T-cell (primary cell): ENCODE measurements around the gene CAMK4. TPM values are rescaled to one million over a fixed set of nuclear protein-coding genes. Genes with fewer than 3 reads are reported as not detected.
A peak's percentile ranks its signal among the peaks of the same experiment; 100 is the strongest.

ENCODE experiments used
- ATAC-seq, 4 experiments: fragments of 200-7000 bp in 3 of 4; fragments of 150-1000 bp in 1 of 4; cut with Tn5 transposase; replicated peaks in 1 of 4; 1 replicate in 3 of 4; 2 replicates in 1 of 4; pipeline ENCODE4 v1.10.0; 2021; ENCODE audit warnings: moderate library complexity in 3 of 4, mild to moderate bottlenecking in 2 of 4, moderate number of reproducible peaks in 1 of 4
- CTCF ChIA-PET, 2 donors: fragments of 300-600 bp; sonication (Branson Sonifier 250); formaldehyde crosslinking; loops; one replicate each; lab custom pipeline; 2022; ENCODE audit warnings: antibody characterized with exemption in 2 of 2; lab: Charles Lee
- POLR2A ChIA-PET, 2 donors: fragments of 300-600 bp; sonication (Branson Sonifier 250); formaldehyde crosslinking; loops; one replicate each; lab custom pipeline; 2022; ENCODE audit warnings: antibody characterized with exemption in 2 of 2; lab: Charles Lee
- DNase-seq, 35 experiments: peaks; one replicate each; pipeline versions ENCODE4 v3.0.0 to v3.0.0-alpha.2; 2013 to 2023
- H3K27ac ChIP-seq: one replicate; pipeline ENCODE4 v1.5.1; 2013; ENCODE audit warnings: low read length
- H3K27me3 ChIP-seq, 2 experiments: replicated peaks in 1 of 2; 1 replicate in 1 of 2; 2 replicates in 1 of 2; pipeline versions ENCODE4 v1.6.1 to v1.7.0; 2013; ENCODE audit warnings: low read length in 1 of 2, mixed read lengths in 1 of 2; ENCODE audit not compliant: control insufficient read depth in 2 of 2, insufficient read depth in 2 of 2; ENCODE audit errors: extremely low read depth in 1 of 2
- H3K36me3 ChIP-seq, 2 donors: 1 replicate in 1 of 2; 2 replicates in 1 of 2; pipeline versions ENCODE4 v1.6.1 to v1.7.0; 2013; ENCODE audit warnings: low read length in 1 of 2; ENCODE audit not compliant: control insufficient read depth in 2 of 2, insufficient read depth in 1 of 2; ENCODE audit errors: extremely low read depth in 1 of 2
- H3K4me1 ChIP-seq, 2 experiments: 1 replicate in 1 of 2; 2 replicates in 1 of 2; pipeline versions ENCODE4 v1.6.1 to v1.7.0; 2013; ENCODE audit warnings: low read length in 2 of 2, mixed read lengths in 1 of 2; ENCODE audit not compliant: insufficient read depth in 2 of 2, control insufficient read depth in 1 of 2; ENCODE audit errors: extremely low read depth in 1 of 2
- H3K4me3 ChIP-seq, 2 donors: 1 replicate in 1 of 2; 2 replicates in 1 of 2; pipeline versions ENCODE4 v1.5.1 to v1.7.0; 2013; ENCODE audit warnings: mild to moderate bottlenecking in 2 of 2, low read length in 1 of 2, moderate library complexity in 1 of 2; ENCODE audit not compliant: control insufficient read depth in 1 of 2; ENCODE audit errors: extremely low read depth in 1 of 2
- H3K9me3 ChIP-seq: 2 replicates; pipeline ENCODE4 v1.7.0; 2013
- H3K27ac Mint-ChIP-seq, 2 donors: one replicate each; pipeline ENCODE4 v1.8.0; 2020 to 2021; ENCODE audit warnings: mild to moderate bottlenecking in 2 of 2, mixed read lengths in 2 of 2
- H3K27me3 Mint-ChIP-seq, 2 donors: one replicate each; pipeline ENCODE4 v1.8.0; 2021 to 2022; ENCODE audit warnings: mixed read lengths in 2 of 2
- H3K36me3 Mint-ChIP-seq: one replicate; pipeline ENCODE4 v1.8.0; 2021; ENCODE audit warnings: mixed read lengths
- H3K4me1 Mint-ChIP-seq, 3 donors: one replicate each; pipeline ENCODE4 v1.8.0; 2020 to 2022; ENCODE audit warnings: mixed read lengths in 3 of 3, mild to moderate bottlenecking in 1 of 3
- H3K4me3 Mint-ChIP-seq, 3 donors: one replicate each; pipeline ENCODE4 v1.8.0; 2020 to 2022; ENCODE audit warnings: mild to moderate bottlenecking in 3 of 3, mixed read lengths in 3 of 3, moderate library complexity in 3 of 3
- H3K9me3 Mint-ChIP-seq, 3 donors: one replicate each; pipeline ENCODE4 v1.8.0; 2020 to 2022; ENCODE audit warnings: mixed read lengths in 3 of 3
- WGBS: methylation state at CpG from one replicate; pipeline ENCODE4 v1.1.5; 2013; ENCODE audit warnings: missing lambda C conversion rate; ENCODE audit not compliant: insufficient coverage; 5-methylcytosine and 5-hydroxymethylcytosine counted together
- total RNA-seq, 35 experiments: library from RNA in 6 of 35; stranded (reverse) in 6 of 35; fragments of 120-200 nt in 1 of 35; gene quantifications; one replicate each; pipeline versions ENCODE4 v1.2.1 to v1.2.4 and lab custom pipeline; 2013 to 2026

Gene CAMK4
- total RNA-seq, 5 donors from 2014 or later (not counting 1 experiment from before 2014, with no cell fraction given): 120 to 274 (median 243) TPM

- Mint-ChIP-seq H3K27me3 (no peaks in the 10 kb centered on the region), H3K36me3 (peaks cover under 1% of the 10 kb centered on the region), H3K27ac (peak overlapping the region in 1 of 2 donors; percentile 71), H3K4me3 (peak overlapping the region in 2 of 3 donors; percentile 9 to 25), H3K4me1 (peaks cover 79 to 80% (median 79%) of the 10 kb centered on the region in 3 donors), H3K9me3 (no peaks in the 10 kb centered on the region)
- ATAC-seq: peak; percentile 93 to 98 (median 96)
- Histone ChIP-seq H3K27me3 (no peaks in the 10 kb centered on the region), H3K36me3 (no peaks in the 10 kb centered on the region), H3K4me1 (peaks cover 9 to 38% of the 10 kb centered on the region in 2 experiments), H3K4me3 (no peak overlapping the region), H3K27ac (no peak overlapping the region), H3K9me3 (no peaks in the 10 kb centered on the region)
- POLR2A ChIA-PET: interaction anchor here (0.6 to 1.0 kb wide), 3 partner anchors 15 to 153 kb away, joined by 3 read pairs; partner anchors contain the start of gene CAMK4 (in 1 of the 2)
- CTCF ChIA-PET: interaction anchor here (0.7 to 5.5 kb wide), 41 partner anchors 9 to 232 kb away, joined by 3 to 133 read pairs (median 4); partner anchors contain the start of genes CAMK4 (in 2 of the 2) and WDR36 (in 2 of the 2)
- 17% methylated on average over 8 of the region's 12 CpGs for WGBS
- DNase-seq: peak; percentile 61 to 91 (median 85)
Observed at GRCh38 chr5:111278858-111279504, 54.8 kb downstream of the CAMK4 start.

GRCh38 chr5:111280282-111280951 lies 56.2 kb downstream of the CAMK4 start:
- Mint-ChIP-seq H3K9me3 (no peaks in the 10 kb centered on the region), H3K27me3 (no peaks in the 10 kb centered on the region), H3K4me3 (no peak overlapping the region), H3K4me1 (peaks cover 82 to 84% (median 82%) of the 10 kb centered on the region in 3 donors), H3K36me3 (peaks cover 7% of the 10 kb centered on the region), H3K27ac (no peak overlapping the region)
- Histone ChIP-seq H3K27me3 (no peaks in the 10 kb centered on the region), H3K4me3 (no peak overlapping the region), H3K9me3 (no peaks in the 10 kb centered on the region), H3K27ac (no peak overlapping the region), H3K36me3 (no peaks in the 10 kb centered on the region), H3K4me1 (peaks cover 9 to 35% of the 10 kb centered on the region in 2 experiments)
- DNase-seq (no peak), ATAC-seq (no peak)
- 49% methylated on average over 3 of the region's 6 CpGs for WGBS
- ChIA-PET POLR2A (no interaction called here), CTCF (interaction anchor here (0.5 to 5.5 kb wide), 11 partner anchors 20 to 1629 kb away, joined by 3 to 133 read pairs (median 6); partner anchors contain the start of gene CAMK4 (in 1 of the 2))

GRCh38 chr5:111282798-111283197 lies 58.6 kb downstream of the CAMK4 start:
- DNase-seq: no peak
- H3K36me3 Mint-ChIP-seq: peaks cover 7% of the 10 kb centered on the region
- ChIA-PET CTCF (interaction anchor here (1.7 to 1.9 kb wide), 2 partner anchors 59 to 125 kb away, joined by 5 to 6 read pairs; partner anchors contain the start of gene CAMK4 (in 1 of the 2)), POLR2A (interaction anchor here in 1 of 2 donors (1.2 kb wide), 1 partner anchor 113 kb away, joined by 5 read pairs; no protein-coding TSS in a partner anchor)
- no peaks in the 10 kb centered on the region for H3K9me3 Mint-ChIP-seq
- no peak overlapping the region for H3K27ac Mint-ChIP-seq
- no peaks in the 10 kb centered on the region for H3K27me3 ChIP-seq
- ATAC-seq: no peak
- WGBS: no CpG with 5 or more reads among the region's 3 CpGs
- no peaks in the 10 kb centered on the region for H3K36me3 ChIP-seq
- no peak overlapping the region for H3K27ac ChIP-seq
- H3K4me1 Mint-ChIP-seq: peaks cover 82 to 83% (median 83%) of the 10 kb centered on the region in 3 donors
- no peaks in the 10 kb centered on the region for H3K9me3 ChIP-seq
- no peak overlapping the region for H3K4me3 ChIP-seq
- no peak overlapping the region for H3K4me3 Mint-ChIP-seq
- H3K27me3 Mint-ChIP-seq: no peaks in the 10 kb centered on the region
- H3K4me1 ChIP-seq: peaks cover 5 to 28% of the 10 kb centered on the region in 2 experiments

- H3K9me3 ChIP-seq: no peaks in the 10 kb centered on the region
- no peaks in the 10 kb centered on the region for H3K27me3 Mint-ChIP-seq
- H3K9me3 Mint-ChIP-seq: no peaks in the 10 kb centered on the region
- H3K4me1 ChIP-seq: peaks cover 0 to 14% of the 10 kb centered on the region in 2 experiments
- CTCF ChIA-PET: interaction anchor here (0.6 to 1.4 kb wide), 2 partner anchors 9 to 127 kb away, joined by 3 to 4 read pairs; no protein-coding TSS in a partner anchor
- no peaks in the 10 kb centered on the region for H3K27me3 ChIP-seq
- H3K4me3 Mint-ChIP-seq: no peak overlapping the region
- POLR2A ChIA-PET: interaction anchor here in 1 of 2 donors (0.6 kb wide), 1 partner anchor 30 kb away, joined by 3 read pairs; no protein-coding TSS in a partner anchor
- no peak overlapping the region for H3K27ac ChIP-seq
- DNase-seq: no peak
- no peak overlapping the region for H3K4me3 ChIP-seq
- no peak for ATAC-seq
- H3K27ac Mint-ChIP-seq: no peak overlapping the region
- peaks cover 15% of the 10 kb centered on the region for H3K36me3 Mint-ChIP-seq
- no peaks in the 10 kb centered on the region for H3K36me3 ChIP-seq
- WGBS: no CpG with 5 or more reads among the region's 2 CpGs
- peaks cover 81 to 88% (median 86%) of the 10 kb centered on the region in 3 donors for H3K4me1 Mint-ChIP-seq
Observed at GRCh38 chr5:111284825-111285224, 60.6 kb downstream of the CAMK4 start.

GRCh38 chr5:111294551-111294950 lies 70.4 kb downstream of the CAMK4 start:
- H3K4me3 ChIP-seq: no peak overlapping the region
- peaks cover 20% of the 10 kb centered on the region for H3K36me3 Mint-ChIP-seq

GRCh38 chr5:111295649-111296048 lies 71.5 kb downstream of the CAMK4 start:
- ChIA-PET POLR2A (interaction anchor here in 1 of 2 donors (1.0 kb wide), 1 partner anchor 8 kb away, joined by 3 read pairs; no protein-coding TSS in a partner anchor), CTCF (interaction anchor here (0.8 to 1.1 kb wide), 3 partner anchors 17 to 140 kb away, joined by 3 to 4 read pairs (median 3); no protein-coding TSS in a partner anchor)
- H3K27me3 ChIP-seq: no peaks in the 10 kb centered on the region
- no peaks in the 10 kb centered on the region for H3K4me1 ChIP-seq
- H3K9me3 ChIP-seq: no peaks in the 10 kb centered on the region
- H3K36me3 ChIP-seq: peaks cover 1 to 12% of the 10 kb centered on the region in 2 donors
- no peak overlapping the region for H3K27ac Mint-ChIP-seq
- H3K4me3 Mint-ChIP-seq: no peak overlapping the region
- H3K27me3 Mint-ChIP-seq: no peaks in the 10 kb centered on the region
- H3K9me3 Mint-ChIP-seq: peaks cover 10 to 14% (median 10%) of the 10 kb centered on the region in 3 donors
- H3K4me1 Mint-ChIP-seq: peaks cover 19 to 48% (median 46%) of the 10 kb centered on the region in 3 donors
- no peak overlapping the region for H3K4me3 ChIP-seq
- DNase-seq (no peak), ATAC-seq (no peak)
- no CpG with 5 or more reads among the region's 3 CpGs for WGBS
- no peak overlapping the region for H3K27ac ChIP-seq
- H3K36me3 Mint-ChIP-seq: peaks cover 18% of the 10 kb centered on the region

More at GRCh38 chr5:111294551-111294950, 70.4 kb downstream of the CAMK4 start:
- DNase-seq (no peak), ATAC-seq (no peak)
- POLR2A ChIA-PET: no interaction called here
- Mint-ChIP-seq H3K9me3 (peaks cover 10 to 14% (median 10%) of the 10 kb centered on the region in 3 donors), H3K27me3 (no peaks in the 10 kb centered on the region), H3K27ac (no peak overlapping the region), H3K4me1 (peaks cover 24 to 51% (median 50%) of the 10 kb centered on the region in 3 donors), H3K4me3 (no peak overlapping the region)
- Histone ChIP-seq H3K27me3 (no peaks in the 10 kb centered on the region), H3K9me3 (no peaks in the 10 kb centered on the region), H3K36me3 (peaks cover 4 to 12% of the 10 kb centered on the region in 2 donors), H3K27ac (no peak overlapping the region), H3K4me1 (no peaks in the 10 kb centered on the region)
- CTCF ChIA-PET: interaction anchor here in 1 of 2 donors (0.7 kb wide), 1 partner anchor 9 kb away, joined by 3 read pairs; no protein-coding TSS in a partner anchor
